Fibroblast of pulmonary artery (primary cell): Measurements from ENCODE around the gene HAUS3.

ENCODE experiments used
- DNase-seq: peaks from one replicate; pipeline ENCODE4 v3.0.0-alpha.2; 2010; ENCODE audit warnings: low read depth
- H3K4me3 ChIP-seq: replicated peaks from 2 replicates; pipeline ENCODE4 v1.5.1; 2011; ENCODE audit warnings: low read depth, mild to moderate bottlenecking, control low read depth, low read length, moderate library complexity
- TF ChIP-seq, protein P1 (sequence below): IDR thresholded peaks from 2 replicates; pipeline ENCODE4 v1.5.1; 2011; ENCODE audit warnings: mild to moderate bottlenecking, control low read depth, low read length, inconsistent platforms; ENCODE audit errors: missing control alignments

Gene HAUS3

DNA sequence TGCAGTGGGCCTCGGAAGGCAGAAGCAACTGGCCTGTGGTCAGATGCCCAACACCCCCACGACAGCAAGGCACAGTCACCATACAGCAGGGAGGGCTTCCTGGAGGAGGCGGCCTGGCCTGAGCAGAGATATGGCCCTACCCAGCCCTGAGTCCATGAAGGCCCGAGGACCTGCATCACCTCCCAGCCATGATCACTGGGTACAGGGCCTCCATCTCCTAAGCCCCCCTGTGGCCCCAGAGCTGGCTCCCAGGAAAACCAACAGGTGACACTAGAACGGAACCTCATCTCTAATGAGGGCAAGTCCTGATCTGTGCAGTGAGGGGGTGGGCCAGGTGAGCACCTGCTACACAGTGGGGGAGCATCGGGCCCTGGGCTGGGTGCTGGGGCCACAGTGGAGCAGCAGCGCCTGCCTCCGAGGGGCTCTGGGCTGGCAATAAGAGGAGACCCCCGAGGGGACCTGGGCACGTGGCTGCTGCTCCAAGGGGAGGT, 46.2 kb upstream of the HAUS3 start:
- no peak overlapping the region for H3K4me3 ChIP-seq
- TF ChIP-seq, protein P1, sequence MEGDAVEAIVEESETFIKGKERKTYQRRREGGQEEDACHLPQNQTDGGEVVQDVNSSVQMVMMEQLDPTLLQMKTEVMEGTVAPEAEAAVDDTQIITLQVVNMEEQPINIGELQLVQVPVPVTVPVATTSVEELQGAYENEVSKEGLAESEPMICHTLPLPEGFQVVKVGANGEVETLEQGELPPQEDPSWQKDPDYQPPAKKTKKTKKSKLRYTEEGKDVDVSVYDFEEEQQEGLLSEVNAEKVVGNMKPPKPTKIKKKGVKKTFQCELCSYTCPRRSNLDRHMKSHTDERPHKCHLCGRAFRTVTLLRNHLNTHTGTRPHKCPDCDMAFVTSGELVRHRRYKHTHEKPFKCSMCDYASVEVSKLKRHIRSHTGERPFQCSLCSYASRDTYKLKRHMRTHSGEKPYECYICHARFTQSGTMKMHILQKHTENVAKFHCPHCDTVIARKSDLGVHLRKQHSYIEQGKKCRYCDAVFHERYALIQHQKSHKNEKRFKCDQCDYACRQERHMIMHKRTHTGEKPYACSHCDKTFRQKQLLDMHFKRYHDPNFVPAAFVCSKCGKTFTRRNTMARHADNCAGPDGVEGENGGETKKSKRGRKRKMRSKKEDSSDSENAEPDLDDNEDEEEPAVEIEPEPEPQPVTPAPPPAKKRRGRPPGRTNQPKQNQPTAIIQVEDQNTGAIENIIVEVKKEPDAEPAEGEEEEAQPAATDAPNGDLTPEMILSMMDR: no peak
- DNase-seq: no peak

DNA sequence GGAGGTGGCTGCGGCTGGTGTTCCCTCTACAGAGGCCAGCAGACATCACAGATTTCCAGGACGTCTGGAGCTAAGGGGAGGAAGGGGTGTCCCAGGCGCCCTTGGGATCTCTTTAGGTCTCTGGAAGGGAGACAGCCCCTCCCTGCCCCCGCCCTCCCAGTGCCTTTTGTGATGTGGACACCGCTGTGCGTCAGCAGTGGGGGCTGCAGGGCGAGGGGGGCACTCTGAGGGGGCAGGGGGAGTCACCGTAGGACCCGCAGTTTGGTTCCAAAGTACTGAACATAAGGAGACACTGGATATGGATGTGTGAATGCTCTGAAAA, 45.6 kb upstream of the HAUS3 start:
- no peak overlapping the region for H3K4me3 ChIP-seq
- no peak for DNase-seq
- TF ChIP-seq, protein P1: no peak

DNA sequence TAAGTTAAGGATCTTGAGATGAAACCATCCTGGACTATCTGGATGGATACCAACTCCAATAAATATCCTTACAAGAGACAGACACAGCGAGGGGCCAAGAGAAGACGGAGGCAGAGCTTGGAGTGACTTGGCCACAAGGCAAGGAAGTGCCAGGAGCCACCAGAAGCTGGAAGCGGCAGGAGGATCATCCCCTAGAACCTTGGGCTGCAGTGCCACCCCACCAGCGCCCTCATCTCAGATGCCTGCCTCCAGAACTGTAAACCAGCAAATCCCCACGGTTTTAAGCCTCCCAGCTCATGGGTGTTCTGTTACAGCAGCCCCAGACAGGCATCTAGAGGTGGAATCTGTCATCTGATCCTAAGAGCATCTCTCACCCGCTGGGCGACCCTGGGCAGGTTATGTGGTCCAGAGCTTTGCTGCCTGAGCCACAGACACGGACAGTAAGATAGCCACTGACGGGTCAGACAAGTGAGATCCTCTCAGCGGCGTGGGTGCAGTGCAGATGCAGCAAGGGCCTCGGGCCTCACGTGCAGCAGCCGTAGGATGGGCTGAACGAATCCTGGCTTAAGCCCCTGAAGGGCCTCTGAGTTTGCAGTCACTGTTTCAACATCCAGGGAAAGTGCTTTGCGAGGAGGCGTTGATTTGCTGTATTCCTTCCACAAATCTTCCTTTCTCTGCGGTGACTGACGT, 45.1 kb upstream of the HAUS3 start:
- TF ChIP-seq, protein P1: no peak
- no peak overlapping the region for H3K4me3 ChIP-seq
- DNase-seq: no peak

DNA sequence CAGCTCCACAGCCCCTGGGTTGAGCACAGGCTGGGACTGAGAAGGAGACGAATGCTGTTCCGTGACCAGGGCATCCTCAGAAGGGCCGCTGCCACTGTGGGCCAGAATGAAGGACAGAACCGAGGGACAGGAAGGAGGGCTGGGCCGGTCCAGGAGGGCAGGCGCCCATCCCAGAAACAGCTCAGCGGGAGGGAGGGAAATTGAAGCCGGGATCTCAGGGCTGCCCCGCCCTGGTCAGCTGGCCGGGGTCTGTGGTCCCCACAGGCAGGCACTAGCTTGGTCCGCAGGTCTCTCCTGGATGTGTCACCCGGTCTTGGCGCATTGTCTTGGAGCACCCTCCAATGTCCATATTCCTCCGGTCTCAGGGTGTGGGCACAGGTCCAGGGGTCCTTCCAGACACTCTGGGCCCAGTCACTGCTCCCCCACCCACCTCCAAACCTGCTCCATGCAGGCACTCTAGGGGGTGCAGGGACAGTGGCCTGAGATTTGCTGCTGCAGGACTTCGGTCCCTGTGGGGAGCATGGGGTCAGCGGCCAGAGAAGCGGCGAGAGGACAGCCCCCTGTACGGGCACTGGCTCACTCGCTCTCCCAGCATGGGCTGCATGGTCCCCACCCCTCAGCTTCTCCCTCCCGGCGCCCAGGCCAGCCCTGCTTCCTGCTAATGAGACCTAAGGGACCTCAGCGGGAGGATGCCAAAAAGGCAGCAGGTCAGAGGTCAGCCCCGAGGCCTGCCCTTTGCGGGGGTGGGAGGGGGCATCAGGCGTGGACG, 43.9 kb upstream of the HAUS3 start:
- H3K4me3 ChIP-seq: no peak overlapping the region
- TF ChIP-seq, protein P1: no peak
- DNase-seq: no peak

DNA sequence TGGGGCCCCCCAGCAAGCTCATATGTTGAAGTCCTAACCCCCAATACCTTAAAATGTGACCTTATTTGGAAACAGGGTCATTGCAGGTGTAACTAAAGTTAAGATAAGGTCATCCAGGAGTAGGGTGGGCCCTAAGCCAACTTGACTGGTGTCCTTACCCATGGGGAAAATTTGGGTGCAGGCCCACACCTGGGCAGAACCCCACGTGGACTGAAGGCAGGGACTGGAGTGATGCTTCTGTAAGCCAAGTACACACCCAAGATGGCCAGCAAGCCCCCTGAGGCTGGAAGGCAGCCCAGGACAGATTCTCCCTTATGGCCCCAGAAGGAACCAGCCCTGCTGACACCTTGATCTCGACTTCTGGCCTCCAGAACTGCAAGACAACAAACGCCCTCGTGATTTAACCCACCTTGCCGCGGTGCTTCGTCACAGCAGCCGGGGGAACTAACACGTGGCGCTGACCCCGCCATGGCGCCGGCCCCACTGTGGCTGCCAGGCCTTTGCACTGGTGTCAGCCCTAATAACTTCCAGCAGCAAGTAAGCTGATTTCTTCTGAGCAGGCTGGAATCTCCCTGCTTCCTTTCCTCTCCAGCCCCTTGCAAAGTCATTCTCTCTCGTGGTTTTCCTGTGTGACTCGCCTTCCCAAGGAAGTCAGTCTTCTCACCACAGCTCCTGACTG, 43.2 kb upstream of the HAUS3 start:
- DNase-seq: peak; percentile 52
- H3K4me3 ChIP-seq: no peak overlapping the region

GRCh38 chr4:2284161-2284933, 42.4 kb upstream of the HAUS3 start:
- no peak for DNase-seq
- no peak overlapping the region for H3K4me3 ChIP-seq
- TF ChIP-seq, protein P1: no peak

More for the DNA sequence above, 43.2 kb upstream of the HAUS3 start:
- TF ChIP-seq, protein P1: no peak
